H1 (cell line): Measurements from ENCODE around the gene JUN. TPM values are rescaled to one million over a fixed set of nuclear protein-coding genes. Genes with fewer than 3 reads are reported as not detected.

Experiments
- CTCF ChIA-PET: fragments of 300-600 bp; sonication (Branson Sonifier 250); formaldehyde crosslinking; loops from one replicate; lab custom pipeline; 2021; ENCODE audit not compliant: partially characterized antibody; lab: Charles Lee
- POLR2A ChIA-PET: fragments of 300-600 bp; sonication (Branson Sonifier 250); formaldehyde crosslinking; loops from one replicate; lab custom pipeline; 2021; ENCODE audit warnings: inconsistent platforms; ENCODE audit not compliant: partially characterized antibody; lab: Charles Lee
- DNase-seq, 2 experiments: peaks; one replicate each; pipeline versions ENCODE4 v3.0.0 to v3.0.0-alpha.2; 2010 to 2022; ENCODE audit warnings: low spot score in 2 of 2, low read depth in 1 of 2, mixed read lengths in 1 of 2
- FAIRE-seq: peaks from 2 replicates; lab custom pipeline; 2011; peaks lifted over from hg19 to GRCh38; lab: Jason Lieb, UNC
- H2AFZ ChIP-seq: 2 replicates; pipeline ENCODE4 v1.8.1; 2012; ENCODE audit warnings: low read length, inconsistent platforms
- H2AK5ac ChIP-seq: 2 replicates; pipeline ENCODE4 v1.6.1; 2013; ENCODE audit warnings: low read depth, low read length
- H2BK120ac ChIP-seq: replicated peaks from 2 replicates; pipeline ENCODE3; 2013; ENCODE audit warnings: low read depth, low read length, inconsistent platforms
- H2BK12ac ChIP-seq: 2 replicates; pipeline ENCODE4 v1.6.1; 2013; ENCODE audit warnings: low read depth, low read length
- H2BK15ac ChIP-seq: 2 replicates; pipeline ENCODE4 v1.6.1; 2013; ENCODE audit warnings: low read length
- H2BK20ac ChIP-seq: 2 replicates; pipeline ENCODE4 v1.6.1; 2013; ENCODE audit warnings: low read length
- H2BK5ac ChIP-seq: 2 replicates; pipeline ENCODE4 v1.6.1; 2013; ENCODE audit warnings: low read depth, low read length
- H3K14ac ChIP-seq: 2 replicates; pipeline ENCODE4 v1.6.1; 2013; ENCODE audit warnings: inconsistent platforms; ENCODE audit not compliant: insufficient read length
- H3K18ac ChIP-seq: 2 replicates; pipeline ENCODE4 v1.6.1; 2013; ENCODE audit warnings: low read length; ENCODE audit errors: extremely low read depth
- H3K23ac ChIP-seq: 2 replicates; pipeline ENCODE4 v1.6.1; 2013; ENCODE audit warnings: inconsistent platforms; ENCODE audit not compliant: insufficient read length
- H3K23me2 ChIP-seq: 2 replicates; pipeline ENCODE4 v1.6.1; 2013; ENCODE audit warnings: low read depth, low read length
- H3K27ac ChIP-seq: 2 replicates; pipeline ENCODE4 v1.6.1; 2011; ENCODE audit warnings: low read depth, low read length, inconsistent platforms
- H3K27me3 ChIP-seq, 4 experiments: replicated peaks in 1 of 4; 1 replicate in 1 of 4; 2 replicates in 3 of 4; pipeline versions ENCODE4 v1.6.1 to v1.8.1; 2011 to 2013; ENCODE audit warnings: low read length in 3 of 4, mild to moderate bottlenecking in 3 of 4, inconsistent platforms in 2 of 4, mixed read lengths in 2 of 4, moderate library complexity in 1 of 4; ENCODE audit not compliant: control insufficient read depth in 3 of 4, insufficient read depth in 3 of 4; ENCODE audit errors: extremely low read depth in 1 of 4
- H3K36me3 ChIP-seq, 4 experiments: 2 replicates each; pipeline versions ENCODE4 v1.6.1 to v1.8.1; 2011 to 2013; ENCODE audit warnings: mild to moderate bottlenecking in 4 of 4, low read length in 3 of 4, moderate library complexity in 2 of 4, control low read depth in 1 of 4, inconsistent platforms in 1 of 4; ENCODE audit not compliant: insufficient read depth in 4 of 4, control insufficient read depth in 2 of 4
- H3K4ac ChIP-seq: replicated peaks from 2 replicates; pipeline ENCODE3; 2013; ENCODE audit warnings: low read length, low read depth, mixed read lengths, inconsistent platforms; ENCODE audit not compliant: insufficient read length
- H3K4me1 ChIP-seq, 4 experiments: replicated peaks in 1 of 4; 1 replicate in 1 of 4; 2 replicates in 3 of 4; pipeline versions ENCODE4 v1.6.1 to v1.8.1; 2011 to 2013; ENCODE audit warnings: low read length in 3 of 4, inconsistent platforms in 2 of 4, mixed read lengths in 1 of 4; ENCODE audit not compliant: insufficient read depth in 4 of 4, control insufficient read depth in 3 of 4
- H3K4me2 ChIP-seq, 2 experiments: 2 replicates each; pipeline versions ENCODE4 v1.6.1 to v1.8.1; 2011 to 2013; ENCODE audit warnings: low read depth in 2 of 2, low read length in 2 of 2, control low read depth in 1 of 2, inconsistent platforms in 1 of 2, mild to moderate bottlenecking in 1 of 2; ENCODE audit not compliant: insufficient read depth in 1 of 2
- H3K4me3 ChIP-seq, 4 experiments: fragments of 200-600, 300-600 bp in 1 of 4; sonication (generic), shearing (Covaris generic), sonication (Bioruptor Twin) in 1 of 4; 2 replicates each; pipeline versions ENCODE4 v1.5.1 to v1.8.1; 2011 to 2016; ENCODE audit warnings: low read length in 4 of 4, low read depth in 3 of 4, control low read depth in 2 of 4, inconsistent platforms in 2 of 4, mild to moderate bottlenecking in 2 of 4, mixed read lengths in 1 of 4, moderate library complexity in 1 of 4; ENCODE audit not compliant: insufficient read depth in 2 of 4; ENCODE audit errors: extremely low read depth in 1 of 4
- H3K56ac ChIP-seq: replicated peaks from 2 replicates; pipeline ENCODE3; 2013; ENCODE audit warnings: low read depth, mild to moderate bottlenecking, mixed read lengths, low read length, inconsistent platforms; ENCODE audit not compliant: insufficient read length
- H3K79me1 ChIP-seq: 2 replicates; pipeline ENCODE4 v1.6.1; 2013; ENCODE audit warnings: low read depth, low read length, control low read depth
- H3K79me2 ChIP-seq, 2 experiments: 2 replicates each; pipeline versions ENCODE4 v1.6.1 to v1.8.1; 2012 to 2013; ENCODE audit warnings: low read length in 2 of 2, mild to moderate bottlenecking in 2 of 2, inconsistent platforms in 1 of 2; ENCODE audit not compliant: insufficient read depth in 2 of 2, control insufficient read depth in 1 of 2
- H3K9ac ChIP-seq, 4 experiments: replicated peaks in 1 of 4; 1 replicate in 1 of 4; 2 replicates in 3 of 4; pipeline versions ENCODE4 v1.6.1 to v1.8.1; 2011 to 2013; ENCODE audit warnings: low read depth in 3 of 4, low read length in 3 of 4, control low read depth in 2 of 4, mild to moderate bottlenecking in 2 of 4, moderate library complexity in 2 of 4, inconsistent platforms in 1 of 4; ENCODE audit errors: extremely low read depth in 1 of 4
- H3K9me3 ChIP-seq, 2 experiments: 2 replicates each; pipeline versions ENCODE4 v1.6.1 to v1.8.1; 2012 to 2013; ENCODE audit warnings: mild to moderate bottlenecking in 2 of 2, moderate library complexity in 2 of 2, control low read depth in 1 of 2, inconsistent platforms in 1 of 2, low read depth in 1 of 2, low read length in 1 of 2, mixed read lengths in 1 of 2; ENCODE audit not compliant: insufficient read depth in 2 of 2
- H4K20me1 ChIP-seq, 2 experiments: replicated peaks in 1 of 2; 2 replicates each; pipeline versions ENCODE3 to v1.8.1; 2011 to 2013; ENCODE audit warnings: inconsistent platforms in 2 of 2, low read length in 2 of 2, mild to moderate bottlenecking in 1 of 2; ENCODE audit not compliant: insufficient read depth in 2 of 2, control insufficient read depth in 1 of 2
- H4K5ac ChIP-seq: 2 replicates; pipeline ENCODE4 v1.6.1; 2013; ENCODE audit warnings: low read length, low read depth, mixed read lengths, inconsistent platforms; ENCODE audit not compliant: insufficient read length
- H4K8ac ChIP-seq: 2 replicates; pipeline ENCODE4 v1.8.0; 2013; ENCODE audit warnings: mild to moderate bottlenecking, moderate library complexity, low read length, inconsistent platforms; ENCODE audit not compliant: insufficient read depth; ENCODE audit errors: extremely low read depth
- H4K91ac ChIP-seq: replicated peaks from 2 replicates; pipeline ENCODE3; 2013; ENCODE audit warnings: low read length, mixed read lengths, inconsistent platforms; ENCODE audit not compliant: insufficient read length
- CBX5 ChIP-seq: fragments of 300-800, 300-1000 bp; sonication (generic); IDR thresholded peaks from 2 replicates; pipeline ENCODE4 v1.7.1; 2016; ENCODE audit warnings: antibody characterized with exemption, low read length, low read depth
- CBX8 ChIP-seq: fragments of 300-800, 300-1000 bp; sonication (generic); IDR thresholded peaks from 2 replicates; pipeline ENCODE4 v1.7.1; 2016; ENCODE audit warnings: low read depth, low read length, borderline replicate concordance
- EP300 ChIP-seq, 2 experiments: IDR thresholded peaks; 1 replicate in 1 of 2; 2 replicates in 1 of 2; pipeline ENCODE4 v1.6.1; 2011 to 2012; ENCODE audit warnings: low read depth in 2 of 2, low read length in 2 of 2, mild to moderate bottlenecking in 2 of 2, borderline replicate concordance in 1 of 2, inconsistent platforms in 1 of 2, moderate library complexity in 1 of 2
- EZH2 ChIP-seq: fragments of 200-600 bp; sonication (generic); IDR thresholded peaks from 2 replicates; pipeline ENCODE4 v1.7.1; 2012; ENCODE audit warnings: low read depth, mild to moderate bottlenecking, moderate library complexity, low read length, inconsistent platforms; ENCODE audit not compliant: severe bottlenecking
- HDAC2 ChIP-seq, 2 experiments: fragments of 300-600 bp in 1 of 2; sonication (generic) in 1 of 2; IDR thresholded peaks; 2 replicates each; pipeline ENCODE4 v1.6.1; 2011 to 2012; ENCODE audit warnings: low read depth in 2 of 2, low read length in 2 of 2, mild to moderate bottlenecking in 2 of 2, moderate library complexity in 2 of 2, borderline replicate concordance in 1 of 2, inconsistent platforms in 1 of 2
- JUN ChIP-seq: IDR thresholded peaks from 2 replicates; pipeline ENCODE4 v1.6.1; 2011; ENCODE audit warnings: low read depth, mild to moderate bottlenecking, improper control_type of control experiment, low read length
- JUND ChIP-seq: IDR thresholded peaks from 2 replicates; pipeline ENCODE4 v1.6.1; 2011; ENCODE audit warnings: mild to moderate bottlenecking, improper control_type of control experiment, low read length
- RBBP5 ChIP-seq: IDR thresholded peaks from 2 replicates; pipeline ENCODE4 v1.7.1; 2012; ENCODE audit warnings: low read depth, mild to moderate bottlenecking, inconsistent platforms, low read length, moderate library complexity, borderline replicate concordance
- RFX5 ChIP-seq: IDR thresholded peaks from 2 replicates; pipeline ENCODE4 v1.6.1; 2011; ENCODE audit warnings: low read depth, low read length, improper control_type of control experiment, borderline replicate concordance
- SIN3A ChIP-seq, 2 experiments: IDR thresholded peaks in 1 of 2; conservative IDR thresholded peaks in 1 of 2; 2 replicates each; pipeline ENCODE4 v1.6.1; 2011 to 2012; ENCODE audit warnings: low read length in 2 of 2, improper control_type of control experiment in 1 of 2, low read depth in 1 of 2, mild to moderate bottlenecking in 1 of 2
- WGBS, 2 experiments: shearing (Covaris generic) in 1 of 2; methylation state at CpG; one replicate each; pipeline versions ENCODE4 v1.1.6 to v1.1.7; 2013 to 2015; ENCODE audit warnings: low lambda C conversion rate in 2 of 2, mixed read lengths in 2 of 2, inconsistent platforms in 1 of 2, low coverage in 1 of 2, missing lambda C conversion rate in 1 of 2; ENCODE audit not compliant: insufficient replicate concordance in 2 of 2, insufficient coverage in 1 of 2, insufficient read length in 1 of 2; ENCODE audit errors: extremely low coverage in 1 of 2, missing lambda C conversion rate in 1 of 2; 5-methylcytosine and 5-hydroxymethylcytosine counted together
- polyA plus RNA-seq, 7 experiments: library from polyadenylated mRNA; depleted of rRNA in 3 of 7; stranded (reverse) in 5 of 7; unstranded in 2 of 7; fragments of >200 nt in 5 of 7; fragments of 200-250 nt in 2 of 7; gene quantifications; 1 replicate in 5 of 7; 2 replicates in 1 of 7; 4 replicates in 1 of 7; pipeline versions ENCODE4 v1.2.1 to v1.2.3, GENCODE V29; 2011 to 2013; ENCODE audit warnings: missing spikeins in 2 of 7, mixed read lengths in 2 of 7
- total RNA-seq: library from RNA; stranded (reverse); fragmentation: NEBNext Ultra II Directional; extraction: Animal tissue kit (Norgen Biotek cat#: 25700); gene quantifications from 2 replicates; pipeline ENCODE4 v1.2.1, GENCODE V29; 2021

Gene JUN
- total and polyA plus RNA-seq, 2 of the 8 experiments (the other 6 are each of a cell fraction or from before 2014, with no cell fraction given) = 4.4 to 10.9 TPM

DNA sequence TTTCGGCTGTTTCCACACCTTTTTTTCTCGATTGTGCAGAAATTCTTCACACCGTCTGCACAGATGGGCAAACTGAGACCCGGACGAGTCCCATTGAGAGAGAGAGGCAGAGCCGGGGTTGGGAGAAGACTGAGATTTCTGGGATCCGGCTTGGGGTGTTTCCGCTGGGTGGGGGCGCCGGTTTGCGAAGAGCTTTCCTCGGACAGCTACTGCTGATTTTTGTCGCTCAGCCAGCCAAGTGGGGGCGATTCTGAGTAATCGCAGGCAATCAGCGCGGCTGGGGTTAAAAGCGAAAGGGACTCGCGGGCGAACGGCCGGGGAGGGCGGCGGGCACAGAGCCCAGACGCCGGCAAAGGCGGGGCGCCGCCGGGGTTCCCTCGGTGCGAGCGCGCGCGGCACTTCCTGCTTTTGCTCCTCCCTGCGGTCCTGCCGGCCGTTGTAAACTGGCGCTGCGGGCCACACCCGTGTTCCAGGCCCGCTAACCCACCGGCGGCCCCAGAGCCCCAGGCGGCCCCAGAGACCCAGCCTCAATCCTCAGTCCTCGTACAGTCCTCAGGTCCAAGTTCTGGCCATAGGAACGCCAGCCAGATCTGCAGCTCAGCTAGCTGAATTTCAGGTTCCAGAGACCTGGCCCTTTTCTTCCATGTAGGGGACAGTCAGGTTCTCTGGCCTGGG is 32.4 kb upstream of the JUN start:
- no peaks in the 10 kb centered on the region for H3K79me1 ChIP-seq
- no peaks in the 10 kb centered on the region for H3K79me2 ChIP-seq
- WGBS, 2 experiments = 2% methylated on average over 36 of the region's 49 CpGs; no CpG with 5 or more reads in 1 of the 2 experiments
- no peak overlapping the region for H3K14ac ChIP-seq
- H2BK12ac ChIP-seq = no peak overlapping the region
- H3K23me2 ChIP-seq = peaks cover 12% of the 10 kb centered on the region
- peak overlapping the region; percentile 50 for H4K5ac ChIP-seq
- H4K20me1 ChIP-seq = no peaks in the 10 kb centered on the region
- H3K4ac ChIP-seq = no peak overlapping the region
- no peak overlapping the region for H3K23ac ChIP-seq
- no peaks in the 10 kb centered on the region for H3K36me3 ChIP-seq
- H3K4me1 ChIP-seq = peaks cover 6 to 12% (median 6%) of the 10 kb centered on the region in 4 experiments; a peak in 5 of 7 replicates
- H2BK120ac ChIP-seq = no peak overlapping the region
- no peaks in the 10 kb centered on the region for H3K9me3 ChIP-seq
- peak overlapping the region in 2 of 4 experiments; percentile 25 to 38; a peak in 1 of 7 replicates for H3K9ac ChIP-seq
- H2BK5ac ChIP-seq = no peak overlapping the region
- peak overlapping the region; percentile 19; the same call in 1 of the 2 replicates for H2AFZ ChIP-seq
- ChIA-PET CTCF (interaction anchor here (1.0 to 1.4 kb wide), 4 partner anchors 11 to 58 kb away, joined by 3 to 5 read pairs (median 3); no protein-coding TSS in a partner anchor), POLR2A (interaction anchor here (1.0 to 1.2 kb wide), 4 partner anchors 10 to 58 kb away, joined by 3 to 5 read pairs (median 4); partner anchors contain the start of gene JUN)
- no peak overlapping the region for H2BK20ac ChIP-seq
- H3K27ac ChIP-seq = no peak overlapping the region
- H3K56ac ChIP-seq = no peak overlapping the region
- no peak overlapping the region for H2AK5ac ChIP-seq
- H3K4me2 ChIP-seq = peak overlapping the region; percentile 82 to 84
- FAIRE-seq = no peak
- H4K8ac ChIP-seq = peak overlapping the region; percentile 88
- peaks cover 0 to 22% (median 14%) of the 10 kb centered on the region in 4 experiments; a peak in 6 of 7 replicates for H3K27me3 ChIP-seq
- no peak overlapping the region for H2BK15ac ChIP-seq
- DNase-seq = peak in 1 of 2 experiments; percentile 82
- H3K4me3 ChIP-seq = peak overlapping the region; percentile 37 to 70 (median 59)
- peak overlapping the region; percentile 75; the same call in 1 of the 2 replicates for H3K18ac ChIP-seq
- no peak overlapping the region for H4K91ac ChIP-seq
- TF ChIP-seq JUND (no peak), SIN3A (conservative IDR thresholded peaks at IDR 0.05 in 1 of 2, IDR thresholded peaks at IDR 0.05 in 1 of 2; ENCODE audit: low read depth in 1 of 2, low read length in 2 of 2) (no peak; a peak in 1 of 4 replicates), EP300 (IDR thresholded peaks at IDR 0.05; ENCODE audit: borderline replicate concordance in 1 of 2, low read depth in 2 of 2, low read length in 2 of 2) (0 out of 3 replicates have a peak, but pooled peaks of 1 of the 2 experiments have one; percentile 60), HDAC2 (IDR thresholded peaks at IDR 0.05; ENCODE audit: borderline replicate concordance in 1 of 2, low read depth in 2 of 2, low read length in 2 of 2) (peak in 1 of 2 experiments; percentile 52; a peak in 1 of 4 replicates), EZH2 (no peak), RBBP5 (no peak; the same call in 1 of the 2 replicates), JUN (no peak), CBX8 (no peak), RFX5 (no peak), CBX5 (no peak)
